Choroid plexus epithelial cell (primary cell): Measurements from ENCODE around the gene TCEANC2.
"Not testable (repeated sequence)": the region's sequence is repeated elsewhere in the genome, so short reads cannot be mapped to it uniquely, and the experiment has no call there.

Experiments used
- DNase-seq: peaks from one replicate; pipeline ENCODE4 v3.0.0-alpha.2; 2010; ENCODE audit warnings: low read depth
- H3K4me3 ChIP-seq: 2 replicates; pipeline ENCODE4 v1.5.1; 2011; ENCODE audit warnings: low read depth, mild to moderate bottlenecking, control low read depth, low read length, moderate library complexity
- CTCF ChIP-seq: conservative IDR thresholded peaks from 2 replicates; pipeline ENCODE4 v1.5.1; 2011; ENCODE audit warnings: low read depth, mild to moderate bottlenecking, control low read depth, inconsistent platforms, low read length, moderate library complexity

Gene TCEANC2

GRCh38 chr1:54088385-54088784 is 35.0 kb downstream of the TCEANC2 start:
- no peak overlapping the region for H3K4me3 ChIP-seq
- DNase-seq: no peak
- TF ChIP-seq CTCF: no peak

- TF ChIP-seq CTCF: no peak
- no peak overlapping the region for H3K4me3 ChIP-seq
- no peak for DNase-seq
Observed at GRCh38 chr1:54091666-54092065, 38.3 kb downstream of the TCEANC2 start.

- H3K4me3 ChIP-seq: no peak overlapping the region
- DNase-seq: no peak
- TF ChIP-seq CTCF: no peak
Observed at GRCh38 chr1:54094001-54094729, 40.8 kb downstream of the TCEANC2 start.

GRCh38 chr1:54094730-54095105 is 41.3 kb downstream of the TCEANC2 start:
- not testable (repeated sequence) for DNase-seq, H3K4me3 ChIP-seq

GRCh38 chr1:54095546-54096226 is 42.3 kb downstream of the TCEANC2 start:
- no peak for DNase-seq
- no peak for TF ChIP-seq CTCF
- no peak overlapping the region for H3K4me3 ChIP-seq

- H3K4me3 ChIP-seq: no peak overlapping the region
- TF ChIP-seq CTCF: no peak
- no peak for DNase-seq
Observed at GRCh38 chr1:54096227-54096876, 42.9 kb downstream of the TCEANC2 start.

GRCh38 chr1:54096877-54097240 is 43.5 kb downstream of the TCEANC2 start:
- TF ChIP-seq CTCF: no peak
- H3K4me3 ChIP-seq: no peak overlapping the region

More at GRCh38 chr1:54096877-54097240, 43.5 kb downstream of the TCEANC2 start:
- no peak for DNase-seq
